Measurements from ENCODE around the gene MAPK1. TPM values are rescaled to one million over a fixed set of nuclear protein-coding genes. Genes with fewer than 3 reads are reported as not detected.
A peak's percentile ranks its signal among the peaks of the same experiment; 100 is the strongest.
"Not testable (repeated sequence)": the region's sequence is repeated elsewhere in the genome, so short reads cannot be mapped to it uniquely, and the experiment has no call there.

Gene MAPK1
- total RNA-seq, 1 donor from 2014 or later, result 119 TPM

DNA sequence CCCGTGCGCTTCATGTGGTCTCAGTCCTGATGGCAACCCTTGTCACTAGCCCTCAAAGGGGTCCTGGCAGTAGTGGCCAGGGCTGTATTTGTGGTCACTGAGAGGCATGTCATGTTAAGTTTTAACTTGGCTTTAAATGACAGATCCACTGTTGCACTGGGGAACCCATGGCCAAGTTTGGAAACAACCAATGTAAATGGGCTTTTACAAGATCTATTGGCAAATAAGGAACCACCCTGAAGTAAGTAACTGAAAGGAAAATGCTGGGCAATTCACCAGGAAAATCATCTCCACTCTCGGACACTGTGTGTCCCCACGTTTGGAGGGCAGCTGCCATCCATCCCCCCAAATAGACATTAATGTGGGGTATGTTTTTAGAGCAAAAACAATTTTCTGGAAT, 140.3 kb downstream of the MAPK1 start:
- H3K36me3 Mint-ChIP-seq (ENCODE audit: low read depth, unreplicated experiment), result no peaks in the 10 kb centered on the region
- peaks cover 3% of the 10 kb centered on the region for H3K27me3 Mint-ChIP-seq (ENCODE audit: unreplicated experiment)
- H3K9me3 Mint-ChIP-seq (ENCODE audit: unreplicated experiment), result no peaks in the 10 kb centered on the region
- no peak overlapping the region for H3K4me3 Mint-ChIP-seq (ENCODE audit: unreplicated experiment)
- DNase-seq (ENCODE audit: low spot score), result no peak
- no peak for TF ChIP-seq CTCF (IDR thresholded peaks at IDR 0.05; ENCODE audit: unreplicated experiment)
- H3K27ac Mint-ChIP-seq (ENCODE audit: unreplicated experiment), result no peak overlapping the region
- H3K4me1 Mint-ChIP-seq (ENCODE audit: unreplicated experiment), result peaks cover 6% of the 10 kb centered on the region

- Mint-ChIP-seq H3K36me3 (ENCODE audit: low read depth, unreplicated experiment) (no peaks in the 10 kb centered on the region), H3K27me3 (ENCODE audit: unreplicated experiment) (peaks cover 3% of the 10 kb centered on the region), H3K27ac (ENCODE audit: unreplicated experiment) (no peak overlapping the region), H3K9me3 (ENCODE audit: unreplicated experiment) (no peaks in the 10 kb centered on the region), H3K4me1 (ENCODE audit: unreplicated experiment) (peaks cover 6% of the 10 kb centered on the region), H3K4me3 (ENCODE audit: unreplicated experiment) (no peak overlapping the region)
- TF ChIP-seq CTCF (IDR thresholded peaks at IDR 0.05; ENCODE audit: unreplicated experiment), result peak; percentile 22
- peak; percentile 41 for DNase-seq (ENCODE audit: low spot score)
Measured at GRCh38 chr22:21726650-21727049, 140.8 kb downstream of the MAPK1 start.

DNA sequence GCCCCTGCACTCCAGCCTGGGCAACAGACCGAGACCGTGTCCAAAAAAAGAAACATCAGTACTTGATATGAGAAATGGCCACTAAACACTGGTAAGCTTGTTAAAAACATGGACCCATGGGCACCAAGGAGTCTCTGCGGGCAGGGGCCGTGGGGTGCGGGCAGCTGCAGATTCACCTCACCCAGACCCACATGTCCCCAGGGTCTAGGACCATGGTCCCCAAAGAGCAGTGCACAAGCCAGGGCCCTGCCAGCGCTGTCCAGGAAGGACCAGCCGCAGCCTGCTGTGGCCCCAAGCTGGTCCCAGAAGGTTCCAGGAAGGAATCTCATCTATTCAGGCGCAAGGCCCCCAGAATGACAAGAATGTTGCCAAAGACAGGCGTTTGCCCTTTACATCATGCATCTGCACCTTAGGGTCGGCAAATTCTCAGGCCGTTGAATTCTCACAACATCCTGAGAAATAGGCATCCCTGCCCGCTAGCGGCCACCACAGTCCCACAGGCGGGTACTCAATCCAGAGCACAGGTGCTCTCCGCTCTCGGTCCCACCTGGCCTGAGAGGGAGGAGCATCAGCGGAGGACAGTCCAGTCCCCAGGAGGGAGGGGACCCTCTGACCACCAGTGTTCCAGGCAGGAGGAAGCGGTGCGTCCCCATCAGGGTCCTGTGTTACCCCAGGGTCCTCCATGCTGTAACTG, 141.3 kb downstream of the MAPK1 start:
- H3K4me1 Mint-ChIP-seq (ENCODE audit: unreplicated experiment), result peaks cover 6% of the 10 kb centered on the region
- H3K27ac Mint-ChIP-seq (ENCODE audit: unreplicated experiment), result no peak overlapping the region
- H3K36me3 Mint-ChIP-seq (ENCODE audit: low read depth, unreplicated experiment), result no peaks in the 10 kb centered on the region
- H3K4me3 Mint-ChIP-seq (ENCODE audit: unreplicated experiment), result no peak overlapping the region
- peaks cover 3% of the 10 kb centered on the region for H3K27me3 Mint-ChIP-seq (ENCODE audit: unreplicated experiment)
- no peaks in the 10 kb centered on the region for H3K9me3 Mint-ChIP-seq (ENCODE audit: unreplicated experiment)
- no peak for DNase-seq (ENCODE audit: low spot score)
- no peak for TF ChIP-seq CTCF (IDR thresholded peaks at IDR 0.05; ENCODE audit: unreplicated experiment)

DNA sequence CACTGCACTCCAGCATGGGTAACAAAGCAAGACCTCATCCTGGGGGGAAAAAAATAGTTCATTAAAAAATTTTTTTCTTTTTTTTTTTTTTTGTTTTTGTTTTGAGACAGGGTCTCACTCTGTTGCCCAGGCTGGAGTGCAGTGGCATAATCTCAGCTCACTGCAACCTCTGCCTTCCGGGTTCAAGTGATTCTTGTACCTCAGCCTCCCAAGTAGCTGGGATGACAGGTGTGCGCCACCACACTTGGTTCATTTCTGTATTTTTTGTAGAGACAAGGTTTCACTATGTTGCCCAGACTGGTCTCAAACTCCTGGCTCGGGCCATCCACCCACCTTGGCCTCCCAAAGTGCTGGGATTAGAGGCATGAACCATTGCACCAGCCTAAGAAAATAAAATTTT, 142.9 kb downstream of the MAPK1 start:
- not testable (repeated sequence) for H3K36me3 Mint-ChIP-seq (ENCODE audit: low read depth, unreplicated experiment); H3K27me3 Mint-ChIP-seq (ENCODE audit: unreplicated experiment); H3K27ac Mint-ChIP-seq (ENCODE audit: unreplicated experiment); DNase-seq (ENCODE audit: low spot score); H3K9me3 Mint-ChIP-seq (ENCODE audit: unreplicated experiment); H3K4me1 Mint-ChIP-seq (ENCODE audit: unreplicated experiment); H3K4me3 Mint-ChIP-seq (ENCODE audit: unreplicated experiment)

GRCh38 chr22:21721195-21721852, 146.1 kb downstream of the MAPK1 start:
- not testable (repeated sequence) for H3K4me1 Mint-ChIP-seq (ENCODE audit: unreplicated experiment); DNase-seq (ENCODE audit: low spot score); H3K27me3 Mint-ChIP-seq (ENCODE audit: unreplicated experiment); H3K27ac Mint-ChIP-seq (ENCODE audit: unreplicated experiment); H3K4me3 Mint-ChIP-seq (ENCODE audit: unreplicated experiment); H3K36me3 Mint-ChIP-seq (ENCODE audit: low read depth, unreplicated experiment); H3K9me3 Mint-ChIP-seq (ENCODE audit: unreplicated experiment)

- not testable (repeated sequence) for H3K27ac Mint-ChIP-seq (ENCODE audit: unreplicated experiment); H3K9me3 Mint-ChIP-seq (ENCODE audit: unreplicated experiment); H3K36me3 Mint-ChIP-seq (ENCODE audit: low read depth, unreplicated experiment); DNase-seq (ENCODE audit: low spot score); H3K27me3 Mint-ChIP-seq (ENCODE audit: unreplicated experiment); H3K4me1 Mint-ChIP-seq (ENCODE audit: unreplicated experiment); H3K4me3 Mint-ChIP-seq (ENCODE audit: unreplicated experiment)
Measured at GRCh38 chr22:21720191-21720859, 147.1 kb downstream of the MAPK1 start.
